H7 (cell line): ENCODE measurements around the gene UBTD1. TPM values are rescaled to one million over a fixed set of nuclear protein-coding genes. Genes with fewer than 3 reads are reported as not detected.

ENCODE experiments used
- DNase-seq: peaks from one replicate; pipeline ENCODE4 v3.0.0; 2012
- H3K27me3 ChIP-seq: 2 replicates; pipeline ENCODE4 v1.6.0; 2011; ENCODE audit warnings: mild to moderate bottlenecking, low read length; ENCODE audit not compliant: control insufficient read depth, insufficient read depth
- H3K36me3 ChIP-seq: replicated peaks from 2 replicates; pipeline ENCODE4 v1.5.1; 2011; ENCODE audit warnings: low read length; ENCODE audit not compliant: control insufficient read depth, insufficient read depth
- H3K4me3 ChIP-seq: 2 replicates; pipeline ENCODE4 v1.5.1; 2011; ENCODE audit warnings: low read depth, mild to moderate bottlenecking, control low read depth, low read length, moderate library complexity; ENCODE audit not compliant: insufficient read depth
- total RNA-seq: library from RNA; depleted of rRNA; stranded (reverse); fragments of >200 nt; shearing (Covaris generic); gene quantifications from 2 replicates; pipeline ENCODE4 v1.2.3, GENCODE V29; 2014

UBTD1 gene
- total RNA-seq, 1 experiment from 2014 or later, result 30.2 TPM

GRCh38 chr10:97531401-97531986, 32.8 kb downstream of the UBTD1 start:
- no peaks in the 10 kb centered on the region for H3K27me3 ChIP-seq
- DNase-seq, result peak; percentile 68
- no peaks in the 10 kb centered on the region for H3K36me3 ChIP-seq
- H3K4me3 ChIP-seq, result no peak overlapping the region

GRCh38 chr10:97532935-97533671, 34.4 kb downstream of the UBTD1 start:
- Histone ChIP-seq H3K27me3 (no peaks in the 10 kb centered on the region), H3K36me3 (no peaks in the 10 kb centered on the region), H3K4me3 (no peak overlapping the region)
- DNase-seq, result peak; percentile 82

- no peaks in the 10 kb centered on the region for H3K36me3 ChIP-seq
Measured at GRCh38 chr10:97533888-97534287, 35.2 kb downstream of the UBTD1 start.

GRCh38 chr10:97534746-97535367, 36.1 kb downstream of the UBTD1 start:
- no peaks in the 10 kb centered on the region for H3K36me3 ChIP-seq
- peak; percentile 91 for DNase-seq
- no peaks in the 10 kb centered on the region for H3K27me3 ChIP-seq
- H3K4me3 ChIP-seq, result no peak overlapping the region

More at GRCh38 chr10:97533888-97534287, 35.2 kb downstream of the UBTD1 start:
- Histone ChIP-seq H3K27me3 (no peaks in the 10 kb centered on the region), H3K4me3 (no peak overlapping the region)
- no peak for DNase-seq

GRCh38 chr10:97537186-97537869, 38.6 kb downstream of the UBTD1 start:
- H3K36me3 ChIP-seq, result no peaks in the 10 kb centered on the region
- no peaks in the 10 kb centered on the region for H3K27me3 ChIP-seq
- DNase-seq, result no peak
- H3K4me3 ChIP-seq, result no peak overlapping the region

- no peaks in the 10 kb centered on the region for H3K36me3 ChIP-seq
- DNase-seq, result no peak
- H3K27me3 ChIP-seq, result no peaks in the 10 kb centered on the region
- no peak overlapping the region for H3K4me3 ChIP-seq
Measured at GRCh38 chr10:97538411-97538810, 39.7 kb downstream of the UBTD1 start.

GRCh38 chr10:97538839-97539238, 40.1 kb downstream of the UBTD1 start:
- no peak for DNase-seq
- H3K36me3 ChIP-seq, result no peaks in the 10 kb centered on the region
- H3K4me3 ChIP-seq, result no peak overlapping the region
- no peaks in the 10 kb centered on the region for H3K27me3 ChIP-seq

GRCh38 chr10:97539523-97540200, 40.9 kb downstream of the UBTD1 start:
- Histone ChIP-seq H3K36me3 (no peaks in the 10 kb centered on the region), H3K27me3 (no peaks in the 10 kb centered on the region)
- DNase-seq, result peak; percentile 84

GRCh38 chr10:97540669-97541500, 42.2 kb downstream of the UBTD1 start:
- peak; percentile 62 for DNase-seq

More at GRCh38 chr10:97539523-97540200, 40.9 kb downstream of the UBTD1 start:
- H3K4me3 ChIP-seq, result no peak overlapping the region

GRCh38 chr10:97542169-97543024, 43.7 kb downstream of the UBTD1 start:
- Histone ChIP-seq H3K27me3 (no peaks in the 10 kb centered on the region), H3K4me3 (no peak overlapping the region), H3K36me3 (no peaks in the 10 kb centered on the region)
- DNase-seq, result peak; percentile 63

More at GRCh38 chr10:97540669-97541500, 42.2 kb downstream of the UBTD1 start:
- Histone ChIP-seq H3K4me3 (no peak overlapping the region), H3K27me3 (no peaks in the 10 kb centered on the region), H3K36me3 (no peaks in the 10 kb centered on the region)

GRCh38 chr10:97543025-97543546, 44.4 kb downstream of the UBTD1 start:
- Histone ChIP-seq H3K36me3 (no peaks in the 10 kb centered on the region), H3K4me3 (no peak overlapping the region), H3K27me3 (no peaks in the 10 kb centered on the region)
- peak; percentile 49 for DNase-seq

GRCh38 chr10:97546456-97547270, 47.9 kb downstream of the UBTD1 start:
- Histone ChIP-seq H3K4me3 (no peak overlapping the region), H3K27me3 (no peaks in the 10 kb centered on the region)

More at GRCh38 chr10:97546456-97547270, 47.9 kb downstream of the UBTD1 start:
- no peaks in the 10 kb centered on the region for H3K36me3 ChIP-seq
- no peak for DNase-seq
